H1 (cell line): ENCODE measurements around the gene PSMB1. TPM values are rescaled to one million over a fixed set of nuclear protein-coding genes. Genes with fewer than 3 reads are reported as not detected.

Source experiments
- CTCF ChIA-PET: fragments of 300-600 bp; sonication (Branson Sonifier 250); formaldehyde crosslinking; loops from one replicate; lab custom pipeline; 2021; ENCODE audit not compliant: partially characterized antibody; lab: Charles Lee
- POLR2A ChIA-PET: fragments of 300-600 bp; sonication (Branson Sonifier 250); formaldehyde crosslinking; loops from one replicate; lab custom pipeline; 2021; ENCODE audit warnings: inconsistent platforms; ENCODE audit not compliant: partially characterized antibody; lab: Charles Lee
- DNase-seq, 2 experiments: peaks; one replicate each; pipeline versions ENCODE4 v3.0.0 to v3.0.0-alpha.2; 2010 to 2022; ENCODE audit warnings: low spot score in 2 of 2, low read depth in 1 of 2, mixed read lengths in 1 of 2
- FAIRE-seq: peaks from 2 replicates; lab custom pipeline; 2011; peaks lifted over from hg19 to GRCh38; lab: Jason Lieb, UNC
- H2AFZ ChIP-seq: 2 replicates; pipeline ENCODE4 v1.8.1; 2012; ENCODE audit warnings: low read length, inconsistent platforms
- H2AK5ac ChIP-seq: 2 replicates; pipeline ENCODE4 v1.6.1; 2013; ENCODE audit warnings: low read depth, low read length
- H2BK120ac ChIP-seq: replicated peaks from 2 replicates; pipeline ENCODE3; 2013; ENCODE audit warnings: low read depth, low read length, inconsistent platforms
- H2BK12ac ChIP-seq: 2 replicates; pipeline ENCODE4 v1.6.1; 2013; ENCODE audit warnings: low read depth, low read length
- H2BK15ac ChIP-seq: 2 replicates; pipeline ENCODE4 v1.6.1; 2013; ENCODE audit warnings: low read length
- H2BK20ac ChIP-seq: 2 replicates; pipeline ENCODE4 v1.6.1; 2013; ENCODE audit warnings: low read length
- H2BK5ac ChIP-seq: 2 replicates; pipeline ENCODE4 v1.6.1; 2013; ENCODE audit warnings: low read depth, low read length
- H3K14ac ChIP-seq: 2 replicates; pipeline ENCODE4 v1.6.1; 2013; ENCODE audit warnings: inconsistent platforms; ENCODE audit not compliant: insufficient read length
- H3K18ac ChIP-seq: 2 replicates; pipeline ENCODE4 v1.6.1; 2013; ENCODE audit warnings: low read length; ENCODE audit errors: extremely low read depth
- H3K23ac ChIP-seq: 2 replicates; pipeline ENCODE4 v1.6.1; 2013; ENCODE audit warnings: inconsistent platforms; ENCODE audit not compliant: insufficient read length
- H3K23me2 ChIP-seq: 2 replicates; pipeline ENCODE4 v1.6.1; 2013; ENCODE audit warnings: low read depth, low read length
- H3K27ac ChIP-seq: 2 replicates; pipeline ENCODE4 v1.6.1; 2011; ENCODE audit warnings: low read depth, low read length, inconsistent platforms
- H3K27me3 ChIP-seq, 4 experiments: replicated peaks in 1 of 4; 1 replicate in 1 of 4; 2 replicates in 3 of 4; pipeline versions ENCODE4 v1.6.1 to v1.8.1; 2011 to 2013; ENCODE audit warnings: low read length in 3 of 4, mild to moderate bottlenecking in 3 of 4, inconsistent platforms in 2 of 4, mixed read lengths in 2 of 4, moderate library complexity in 1 of 4; ENCODE audit not compliant: control insufficient read depth in 3 of 4, insufficient read depth in 3 of 4; ENCODE audit errors: extremely low read depth in 1 of 4
- H3K36me3 ChIP-seq, 4 experiments: 2 replicates each; pipeline versions ENCODE4 v1.6.1 to v1.8.1; 2011 to 2013; ENCODE audit warnings: mild to moderate bottlenecking in 4 of 4, low read length in 3 of 4, moderate library complexity in 2 of 4, control low read depth in 1 of 4, inconsistent platforms in 1 of 4; ENCODE audit not compliant: insufficient read depth in 4 of 4, control insufficient read depth in 2 of 4
- H3K4ac ChIP-seq: replicated peaks from 2 replicates; pipeline ENCODE3; 2013; ENCODE audit warnings: low read length, low read depth, mixed read lengths, inconsistent platforms; ENCODE audit not compliant: insufficient read length
- H3K4me1 ChIP-seq, 4 experiments: replicated peaks in 1 of 4; 1 replicate in 1 of 4; 2 replicates in 3 of 4; pipeline versions ENCODE4 v1.6.1 to v1.8.1; 2011 to 2013; ENCODE audit warnings: low read length in 3 of 4, inconsistent platforms in 2 of 4, mixed read lengths in 1 of 4; ENCODE audit not compliant: insufficient read depth in 4 of 4, control insufficient read depth in 3 of 4
- H3K4me2 ChIP-seq, 2 experiments: 2 replicates each; pipeline versions ENCODE4 v1.6.1 to v1.8.1; 2011 to 2013; ENCODE audit warnings: low read depth in 2 of 2, low read length in 2 of 2, control low read depth in 1 of 2, inconsistent platforms in 1 of 2, mild to moderate bottlenecking in 1 of 2; ENCODE audit not compliant: insufficient read depth in 1 of 2
- H3K4me3 ChIP-seq, 4 experiments: fragments of 200-600, 300-600 bp in 1 of 4; sonication (generic), shearing (Covaris generic), sonication (Bioruptor Twin) in 1 of 4; 2 replicates each; pipeline versions ENCODE4 v1.5.1 to v1.8.1; 2011 to 2016; ENCODE audit warnings: low read length in 4 of 4, low read depth in 3 of 4, control low read depth in 2 of 4, inconsistent platforms in 2 of 4, mild to moderate bottlenecking in 2 of 4, mixed read lengths in 1 of 4, moderate library complexity in 1 of 4; ENCODE audit not compliant: insufficient read depth in 2 of 4; ENCODE audit errors: extremely low read depth in 1 of 4
- H3K56ac ChIP-seq: replicated peaks from 2 replicates; pipeline ENCODE3; 2013; ENCODE audit warnings: low read depth, mild to moderate bottlenecking, mixed read lengths, low read length, inconsistent platforms; ENCODE audit not compliant: insufficient read length
- H3K79me1 ChIP-seq: 2 replicates; pipeline ENCODE4 v1.6.1; 2013; ENCODE audit warnings: low read depth, low read length, control low read depth
- H3K79me2 ChIP-seq, 2 experiments: 2 replicates each; pipeline versions ENCODE4 v1.6.1 to v1.8.1; 2012 to 2013; ENCODE audit warnings: low read length in 2 of 2, mild to moderate bottlenecking in 2 of 2, inconsistent platforms in 1 of 2; ENCODE audit not compliant: insufficient read depth in 2 of 2, control insufficient read depth in 1 of 2
- H3K9ac ChIP-seq, 4 experiments: replicated peaks in 1 of 4; 1 replicate in 1 of 4; 2 replicates in 3 of 4; pipeline versions ENCODE4 v1.6.1 to v1.8.1; 2011 to 2013; ENCODE audit warnings: low read depth in 3 of 4, low read length in 3 of 4, control low read depth in 2 of 4, mild to moderate bottlenecking in 2 of 4, moderate library complexity in 2 of 4, inconsistent platforms in 1 of 4; ENCODE audit errors: extremely low read depth in 1 of 4
- H3K9me3 ChIP-seq, 2 experiments: 2 replicates each; pipeline versions ENCODE4 v1.6.1 to v1.8.1; 2012 to 2013; ENCODE audit warnings: mild to moderate bottlenecking in 2 of 2, moderate library complexity in 2 of 2, control low read depth in 1 of 2, inconsistent platforms in 1 of 2, low read depth in 1 of 2, low read length in 1 of 2, mixed read lengths in 1 of 2; ENCODE audit not compliant: insufficient read depth in 2 of 2
- H4K20me1 ChIP-seq, 2 experiments: replicated peaks in 1 of 2; 2 replicates each; pipeline versions ENCODE3 to v1.8.1; 2011 to 2013; ENCODE audit warnings: inconsistent platforms in 2 of 2, low read length in 2 of 2, mild to moderate bottlenecking in 1 of 2; ENCODE audit not compliant: insufficient read depth in 2 of 2, control insufficient read depth in 1 of 2
- H4K5ac ChIP-seq: 2 replicates; pipeline ENCODE4 v1.6.1; 2013; ENCODE audit warnings: low read length, low read depth, mixed read lengths, inconsistent platforms; ENCODE audit not compliant: insufficient read length
- H4K8ac ChIP-seq: 2 replicates; pipeline ENCODE4 v1.8.0; 2013; ENCODE audit warnings: mild to moderate bottlenecking, moderate library complexity, low read length, inconsistent platforms; ENCODE audit not compliant: insufficient read depth; ENCODE audit errors: extremely low read depth
- H4K91ac ChIP-seq: replicated peaks from 2 replicates; pipeline ENCODE3; 2013; ENCODE audit warnings: low read length, mixed read lengths, inconsistent platforms; ENCODE audit not compliant: insufficient read length
- POLR2A ChIP-seq, 2 experiments: IDR thresholded peaks; 1 replicate in 1 of 2; 2 replicates in 1 of 2; pipeline ENCODE4 v1.6.1; 2011; ENCODE audit warnings: low read depth in 2 of 2, low read length in 2 of 2, mild to moderate bottlenecking in 2 of 2; ENCODE audit errors: control extremely low read depth in 1 of 2
- WGBS, 2 experiments: shearing (Covaris generic) in 1 of 2; methylation state at CpG; one replicate each; pipeline versions ENCODE4 v1.1.6 to v1.1.7; 2013 to 2015; ENCODE audit warnings: low lambda C conversion rate in 2 of 2, mixed read lengths in 2 of 2, inconsistent platforms in 1 of 2, low coverage in 1 of 2, missing lambda C conversion rate in 1 of 2; ENCODE audit not compliant: insufficient replicate concordance in 2 of 2, insufficient coverage in 1 of 2, insufficient read length in 1 of 2; ENCODE audit errors: extremely low coverage in 1 of 2, missing lambda C conversion rate in 1 of 2; 5-methylcytosine and 5-hydroxymethylcytosine counted together
- polyA plus RNA-seq, 7 experiments: library from polyadenylated mRNA; depleted of rRNA in 3 of 7; stranded (reverse) in 5 of 7; unstranded in 2 of 7; fragments of >200 nt in 5 of 7; fragments of 200-250 nt in 2 of 7; gene quantifications; 1 replicate in 5 of 7; 2 replicates in 1 of 7; 4 replicates in 1 of 7; pipeline versions ENCODE4 v1.2.1 to v1.2.3, GENCODE V29; 2011 to 2013; ENCODE audit warnings: missing spikeins in 2 of 7, mixed read lengths in 2 of 7
- total RNA-seq: library from RNA; stranded (reverse); fragmentation: NEBNext Ultra II Directional; extraction: Animal tissue kit (Norgen Biotek cat#: 25700); gene quantifications from 2 replicates; pipeline ENCODE4 v1.2.1, GENCODE V29; 2021

The PSMB1 gene
- total and polyA plus RNA-seq, 2 of the 8 experiments (the other 6 are each of a cell fraction or from before 2014, with no cell fraction given) = 237 to 609 TPM

DNA sequence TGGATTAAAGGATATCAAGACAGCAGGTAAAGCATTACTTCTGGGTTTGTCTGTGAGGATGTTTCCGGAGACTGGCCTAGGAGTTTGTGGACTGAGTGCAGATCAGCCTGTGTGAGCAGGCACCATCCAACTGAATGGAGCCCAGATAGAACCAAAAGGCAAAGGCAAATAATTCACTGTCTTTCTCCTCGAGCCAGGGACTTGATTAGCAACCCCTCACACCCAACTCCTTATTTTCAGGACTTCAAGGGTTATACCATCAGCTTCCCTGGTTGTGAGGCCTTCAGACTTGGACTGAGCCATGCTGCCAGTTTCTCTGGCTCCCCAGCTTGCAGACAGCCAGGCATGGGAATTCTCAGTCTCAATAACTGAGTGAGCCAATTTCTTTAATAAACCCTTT is 19.3 kb downstream of the PSMB1 start:
- Histone ChIP-seq H4K91ac (no peak overlapping the region), H2BK15ac (no peak overlapping the region), H3K18ac (no peak overlapping the region), H2BK5ac (no peak overlapping the region), H3K56ac (no peak overlapping the region), H3K27ac (no peak overlapping the region), H4K5ac (no peak overlapping the region), H2BK12ac (no peak overlapping the region), H3K14ac (no peak overlapping the region), H2AFZ (no peak overlapping the region), H3K79me2 (no peaks in the 10 kb centered on the region), H3K9me3 (no peaks in the 10 kb centered on the region), H2BK20ac (no peak overlapping the region), H3K79me1 (no peaks in the 10 kb centered on the region), H3K9ac (no peak overlapping the region), H2BK120ac (no peak overlapping the region), H3K23me2 (no peaks in the 10 kb centered on the region), H3K4me3 (no peak overlapping the region), H3K36me3 (peaks cover 22 to 53% (median 48%) of the 10 kb centered on the region in 4 experiments), H4K8ac (no peak overlapping the region), H3K4me1 (no peaks in the 10 kb centered on the region), H2AK5ac (no peak overlapping the region), H3K4me2 (no peak overlapping the region), H4K20me1 (peaks cover 4 to 10% of the 10 kb centered on the region in 2 experiments), H3K23ac (no peak overlapping the region), H3K27me3 (no peaks in the 10 kb centered on the region), H3K4ac (no peak overlapping the region)
- POLR2A ChIA-PET = interaction anchor here (0.8 to 1.5 kb wide), 3 partner anchors 12 to 20 kb away, joined by 3 to 4 read pairs (median 3); partner anchors contain the start of gene TBP
- no peak for DNase-seq
- CTCF ChIA-PET = interaction anchor here (0.9 kb wide), 1 partner anchor 12 kb away, joined by 3 read pairs; no protein-coding TSS in a partner anchor
- FAIRE-seq = no peak
- WGBS, 2 experiments = 84% methylated on average over 2 of the region's 2 CpGs; no CpG with 5 or more reads in 1 of the 2 experiments
- peak in 1 of 2 experiments; percentile 40; a peak in 1 of 3 replicates for TF ChIP-seq POLR2A (IDR thresholded peaks at IDR 0.05; ENCODE audit: control extremely low read depth in 1 of 2, low read depth in 2 of 2, low read length in 2 of 2)
